HG02973 (cell line): Measurements from ENCODE around the gene NPW.

Experiments
- ATAC-seq: cut with Tn5 transposase; IDR thresholded peaks from one replicate; pipeline ENCODE4 v1.9.1; 2021; ENCODE audit warnings: moderate library complexity; ENCODE audit not compliant: unreplicated experiment

NPW gene

GRCh38 chr16:2047330-2048115 lies 27.9 kb downstream of the NPW start, which contains the start of the genes NTHL1 and TSC2:
Gene NTHL1, minus strand, starts transcription at chr16:2047834. Its CDS starts 11 bp downstream, at chr16:2047823.
Gene TSC2, plus strand, starts transcription at chr16:2047985. Its CDS starts 631 bp downstream, at chr16:2048616.
- peak; percentile 87 for ATAC-seq

DNA sequence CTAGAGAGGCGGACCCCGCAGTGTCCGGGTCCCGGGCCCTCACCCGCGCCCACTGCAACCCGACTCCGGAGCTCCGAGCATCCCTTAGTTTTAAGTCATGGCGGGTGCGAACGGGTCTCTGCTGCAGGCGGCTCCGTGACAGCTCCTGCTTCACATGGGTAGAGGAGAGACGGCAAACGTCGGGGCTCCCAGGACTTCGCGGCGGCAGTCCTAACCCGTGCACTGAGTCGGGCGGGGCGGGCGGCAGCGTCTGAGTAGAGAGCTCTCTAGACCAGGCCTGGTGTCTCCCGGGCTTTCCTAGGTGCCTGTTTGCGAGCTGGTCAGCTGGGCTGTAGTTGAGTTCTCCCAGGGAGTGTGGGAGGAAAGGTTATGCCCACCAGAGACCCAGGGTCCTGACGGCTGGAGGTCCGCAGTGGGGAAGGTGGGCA lies 28.5 kb downstream of the NPW start:
- no peak for ATAC-seq

DNA sequence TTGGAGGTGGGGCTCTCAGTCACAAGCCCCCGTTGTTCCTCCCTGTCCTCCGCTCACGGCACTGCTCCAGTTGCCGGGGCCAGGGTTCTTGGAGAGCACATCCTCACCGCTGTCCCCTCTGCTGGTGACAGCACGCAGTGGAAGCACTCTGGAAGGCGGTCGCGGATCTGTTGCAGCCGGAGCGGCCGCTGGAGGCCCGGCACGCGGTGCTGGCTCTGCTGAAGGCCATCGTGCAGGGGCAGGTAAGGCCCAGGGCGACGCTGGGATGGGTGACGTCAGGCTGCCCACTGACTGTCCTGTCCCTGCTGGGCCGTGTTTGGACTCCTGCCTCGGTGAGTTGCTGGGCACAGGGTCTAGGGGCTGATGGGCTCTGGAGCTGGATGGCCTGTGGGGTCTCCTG lies 33.6 kb downstream of the NPW start:
- ATAC-seq = no peak

DNA sequence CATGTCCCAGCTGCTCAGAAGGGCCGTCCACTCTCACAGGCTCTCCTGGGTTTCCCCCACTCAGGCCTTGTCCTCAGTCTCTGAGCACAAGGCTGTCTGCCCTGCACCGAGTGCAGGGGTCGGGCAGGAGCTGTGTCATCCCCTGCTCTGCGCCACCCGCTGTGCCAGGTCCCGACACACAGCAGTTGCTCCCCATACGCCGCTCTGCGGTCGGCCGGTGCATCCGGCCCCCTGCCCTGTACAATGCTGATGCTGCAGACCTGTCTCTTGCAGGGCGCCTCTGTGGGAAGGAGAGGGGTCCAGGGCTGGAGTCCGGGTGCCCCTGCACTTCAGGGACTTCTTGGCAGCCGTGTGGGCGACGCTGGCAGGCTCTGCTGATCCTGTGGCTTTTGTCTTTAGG lies 34.3 kb downstream of the NPW start:
- ATAC-seq = no peak

DNA sequence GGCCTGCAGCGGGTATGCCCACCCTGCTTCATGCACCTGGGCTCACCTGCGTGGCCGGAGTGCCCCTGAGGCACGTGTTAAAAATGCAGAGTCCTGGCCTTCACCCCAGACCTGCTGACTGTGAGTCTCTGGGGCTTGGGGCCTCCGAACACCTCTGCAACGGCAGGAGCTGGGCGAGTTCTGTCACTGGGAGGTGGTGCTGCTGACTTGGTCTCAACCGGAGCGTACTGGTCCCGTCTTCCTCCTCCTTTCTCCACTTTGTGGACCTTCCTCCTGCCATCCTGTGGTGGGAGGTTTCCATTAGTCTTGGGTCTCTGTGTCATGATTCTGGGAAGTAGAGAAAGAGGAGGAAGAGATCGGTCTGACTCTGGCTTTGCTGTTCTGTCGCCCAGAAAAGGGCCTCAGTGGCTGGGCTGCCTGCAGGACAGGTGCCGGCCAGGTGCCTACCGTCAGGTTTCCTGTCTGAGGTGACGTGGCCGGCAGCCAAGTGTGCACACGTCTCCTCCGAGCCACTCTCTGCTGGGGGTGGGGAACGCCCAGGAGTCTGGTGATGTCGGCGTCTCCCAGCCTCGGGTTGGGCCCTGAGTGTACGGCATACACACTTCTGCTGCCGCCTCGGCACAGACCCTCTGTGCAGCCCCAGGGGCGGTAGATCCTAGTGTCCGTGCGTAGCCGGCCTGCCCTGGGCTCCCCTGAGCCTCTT lies 35.1 kb downstream of the NPW start:
- ATAC-seq = no peak

DNA sequence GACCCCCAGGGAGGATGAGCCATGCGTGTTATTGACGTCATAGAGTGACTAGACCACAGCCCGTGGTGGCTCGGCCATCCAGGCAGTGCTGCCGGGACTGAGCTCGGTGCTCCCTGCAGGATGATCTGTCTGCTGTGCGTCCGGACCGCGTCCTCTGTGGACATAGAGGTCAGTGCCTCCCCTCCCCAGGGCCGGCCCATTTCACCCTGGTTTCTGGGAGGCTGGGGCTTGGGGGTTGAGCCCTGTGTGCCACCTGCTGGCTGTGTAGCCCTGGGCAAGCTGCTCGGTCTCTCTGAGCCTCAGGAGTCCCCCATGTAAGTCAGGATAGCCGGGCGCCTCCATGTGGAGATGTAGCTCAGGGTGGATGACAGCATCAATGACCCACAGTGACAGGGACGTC lies 36.5 kb downstream of the NPW start:
- ATAC-seq = no peak

GRCh38 chr16:2056681-2057407 lies 37.3 kb downstream of the NPW start:
- ATAC-seq = no peak

GRCh38 chr16:2057438-2057837 lies 37.9 kb downstream of the NPW start:
- no peak for ATAC-seq

GRCh38 chr16:2058420-2058819 lies 38.8 kb downstream of the NPW start:
- ATAC-seq = no peak

GRCh38 chr16:2058872-2059271 lies 39.3 kb downstream of the NPW start:
- no peak for ATAC-seq

GRCh38 chr16:2060346-2060745 lies 40.8 kb downstream of the NPW start:
- no peak for ATAC-seq

DNA sequence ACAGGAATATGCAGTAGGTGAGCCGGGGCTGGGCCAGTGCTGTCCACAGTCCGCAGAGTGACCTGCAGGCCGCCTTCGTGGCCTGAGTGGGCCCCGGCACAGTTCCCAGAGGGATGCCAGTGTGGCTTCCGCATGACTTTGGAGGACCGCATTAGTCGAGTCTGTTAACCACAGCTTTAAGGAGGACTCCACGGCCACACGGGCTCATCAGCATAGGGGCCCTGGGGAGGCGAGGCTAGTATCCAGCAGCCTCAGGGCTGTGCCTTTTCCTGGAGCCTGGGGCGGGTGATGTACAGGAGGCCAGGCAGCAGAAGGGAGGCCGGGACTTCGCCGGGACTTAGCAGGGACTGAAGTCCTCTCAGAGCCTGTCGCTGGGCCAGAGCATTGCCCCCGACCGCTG lies 41.4 kb downstream of the NPW start:
- ATAC-seq = no peak

DNA sequence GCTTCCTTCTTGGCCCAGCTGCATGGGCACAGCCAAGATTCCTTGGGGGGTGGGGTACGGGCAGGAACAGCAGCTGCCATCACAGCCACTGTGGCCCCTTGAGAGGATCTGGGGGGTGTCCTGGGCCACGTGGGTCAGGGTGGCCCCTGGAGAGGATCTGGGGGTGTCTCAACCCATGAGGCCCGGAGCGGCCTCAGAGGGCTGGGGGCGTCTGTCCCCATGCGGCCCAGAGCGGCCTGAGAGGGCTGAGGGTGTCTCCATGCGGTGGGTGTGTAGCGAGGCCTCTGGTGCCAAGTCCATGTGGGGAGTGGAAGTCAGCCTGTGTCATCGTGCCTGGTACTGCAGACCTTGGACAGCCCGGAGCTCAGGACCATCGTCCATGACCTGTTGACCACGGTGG lies 41.9 kb downstream of the NPW start:
- no peak for ATAC-seq

DNA sequence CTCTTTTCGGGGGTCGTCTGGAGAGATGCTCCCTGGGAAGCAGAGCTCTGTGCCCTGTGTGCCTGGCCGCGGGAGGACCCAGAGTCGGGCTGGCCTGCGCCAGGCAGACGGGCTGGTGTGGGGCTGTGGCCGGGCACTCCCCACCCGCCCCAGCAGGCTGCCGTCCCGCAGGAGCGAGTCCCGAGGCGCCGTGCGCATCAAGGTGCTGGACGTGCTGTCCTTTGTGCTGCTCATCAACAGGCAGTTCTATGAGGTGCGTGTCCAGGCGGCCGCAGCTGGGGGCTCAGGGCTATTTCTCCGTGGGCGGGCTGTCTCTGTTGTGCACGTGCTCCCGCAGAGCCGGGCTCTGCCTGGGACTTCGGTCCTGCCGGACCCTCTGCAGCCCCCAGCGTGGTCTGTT lies 43.2 kb downstream of the NPW start:
- ATAC-seq = no peak

GRCh38 chr16:2063861-2064260 lies 44.3 kb downstream of the NPW start:
- no peak for ATAC-seq

DNA sequence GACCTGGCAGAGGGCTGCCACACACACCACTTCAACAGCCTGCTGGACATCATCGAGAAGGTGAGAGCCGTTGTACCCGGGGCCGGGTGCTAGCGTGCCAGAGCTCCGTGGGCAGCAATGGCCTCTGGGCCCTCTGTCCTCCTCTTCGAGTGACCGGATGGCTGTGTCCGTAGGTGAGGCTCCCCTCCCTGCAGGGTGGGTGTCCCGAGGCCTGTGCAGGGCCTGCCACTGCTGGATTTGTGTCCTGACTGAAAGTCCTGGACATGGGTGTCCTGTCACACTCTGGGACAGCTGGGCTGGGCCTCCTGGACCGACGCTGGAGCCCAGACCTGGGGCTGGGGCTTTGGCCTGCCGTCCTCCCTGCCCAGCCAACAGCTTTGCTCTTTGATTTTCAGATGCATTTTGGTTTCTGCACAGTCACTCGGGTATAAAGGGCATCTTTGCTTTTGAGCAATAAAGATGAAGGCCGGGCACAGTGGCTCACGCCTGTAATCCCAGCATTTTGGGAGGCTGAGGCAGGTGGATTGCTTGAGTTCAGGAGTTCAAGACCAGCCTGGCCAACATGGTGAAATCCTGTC lies 44.9 kb downstream of the NPW start:
- ATAC-seq = no peak

GRCh38 chr16:2066139-2066538 lies 46.6 kb downstream of the NPW start:
- ATAC-seq = no peak
